ENCODE data around the gene MUC5B.
"Not testable (repeated sequence)": the region's sequence is repeated elsewhere in the genome, so short reads cannot be mapped to it uniquely, and the experiment has no call there.

Gene MUC5B

DNA sequence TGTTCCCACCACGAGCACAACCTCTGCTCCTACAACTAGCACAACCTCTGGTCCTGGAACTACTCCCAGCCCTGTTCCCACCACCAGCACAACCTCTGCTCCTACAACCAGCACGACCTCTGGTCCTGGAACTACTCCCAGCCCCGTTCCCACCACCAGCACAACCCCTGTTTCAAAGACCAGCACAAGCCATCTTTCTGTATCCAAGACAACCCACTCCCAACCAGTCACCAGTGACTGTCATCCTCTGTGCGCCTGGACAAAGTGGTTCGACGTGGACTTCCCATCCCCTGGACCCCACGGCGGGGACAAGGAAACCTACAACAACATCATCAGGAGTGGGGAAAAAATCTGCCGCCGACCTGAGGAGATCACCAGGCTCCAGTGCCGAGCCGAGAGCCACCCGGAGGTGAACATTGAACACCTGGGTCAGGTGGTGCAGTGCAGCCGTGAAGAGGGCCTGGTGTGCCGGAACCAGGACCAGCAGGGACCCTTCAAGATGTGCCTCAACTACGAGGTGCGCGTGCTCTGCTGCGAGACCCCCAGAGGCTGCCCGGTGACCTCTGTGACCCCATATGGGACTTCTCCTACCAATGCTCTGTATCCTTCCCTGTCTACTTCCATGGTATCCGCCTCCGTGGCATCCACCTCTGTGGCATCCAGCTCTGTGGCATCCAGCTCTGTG, 30.9 kb upstream of the MUC5B start:
- not testable (repeated sequence) for DNase-seq

- DNase-seq, result no peak
Measured at GRCh38 chr11:1192741-1193325, 30.0 kb upstream of the MUC5B start.

DNA sequence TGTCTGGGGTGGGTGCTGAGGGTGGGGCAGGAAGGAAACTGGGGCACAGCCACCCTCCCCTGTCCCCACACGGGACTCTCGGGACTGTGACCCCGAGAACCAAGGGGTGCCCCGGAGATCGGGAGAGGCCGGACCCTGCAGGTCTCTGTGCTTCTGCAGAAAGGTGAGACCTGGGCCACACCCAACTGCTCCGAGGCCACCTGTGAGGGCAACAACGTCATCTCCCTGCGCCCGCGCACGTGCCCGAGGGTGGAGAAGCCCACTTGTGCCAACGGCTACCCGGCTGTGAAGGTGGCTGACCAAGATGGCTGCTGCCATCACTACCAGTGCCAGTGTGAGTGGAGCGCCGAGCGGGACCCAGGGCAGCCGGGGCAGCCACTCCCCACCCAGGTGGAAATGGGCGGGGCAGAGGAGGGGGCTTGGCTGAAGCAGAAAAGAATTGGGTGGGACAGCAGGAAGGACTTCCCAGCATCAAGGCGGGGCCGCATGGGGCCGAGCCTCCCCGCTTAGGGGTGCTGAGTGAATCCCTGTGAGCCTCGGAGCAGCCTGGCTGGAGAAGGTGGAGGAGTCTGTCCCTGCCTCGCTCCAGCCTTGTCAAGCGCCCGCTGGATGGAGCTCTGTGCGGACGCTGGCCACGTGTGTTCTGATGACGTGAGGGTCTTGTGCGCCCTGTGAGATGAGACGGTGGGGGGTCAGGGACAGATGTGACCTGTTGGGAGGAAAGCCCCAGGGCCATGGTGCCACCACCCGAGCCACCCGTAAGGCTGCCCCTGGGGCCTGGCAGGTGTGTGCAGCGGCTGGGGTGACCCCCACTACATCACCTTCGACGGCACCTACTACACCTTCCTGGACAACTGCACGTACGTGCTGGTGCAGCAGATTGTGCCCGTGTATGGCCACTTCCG, 29.3 kb upstream of the MUC5B start:
- no peak for DNase-seq

- DNase-seq, result no peak
Measured at GRCh38 chr11:1194231-1194976, 28.5 kb upstream of the MUC5B start.

DNA sequence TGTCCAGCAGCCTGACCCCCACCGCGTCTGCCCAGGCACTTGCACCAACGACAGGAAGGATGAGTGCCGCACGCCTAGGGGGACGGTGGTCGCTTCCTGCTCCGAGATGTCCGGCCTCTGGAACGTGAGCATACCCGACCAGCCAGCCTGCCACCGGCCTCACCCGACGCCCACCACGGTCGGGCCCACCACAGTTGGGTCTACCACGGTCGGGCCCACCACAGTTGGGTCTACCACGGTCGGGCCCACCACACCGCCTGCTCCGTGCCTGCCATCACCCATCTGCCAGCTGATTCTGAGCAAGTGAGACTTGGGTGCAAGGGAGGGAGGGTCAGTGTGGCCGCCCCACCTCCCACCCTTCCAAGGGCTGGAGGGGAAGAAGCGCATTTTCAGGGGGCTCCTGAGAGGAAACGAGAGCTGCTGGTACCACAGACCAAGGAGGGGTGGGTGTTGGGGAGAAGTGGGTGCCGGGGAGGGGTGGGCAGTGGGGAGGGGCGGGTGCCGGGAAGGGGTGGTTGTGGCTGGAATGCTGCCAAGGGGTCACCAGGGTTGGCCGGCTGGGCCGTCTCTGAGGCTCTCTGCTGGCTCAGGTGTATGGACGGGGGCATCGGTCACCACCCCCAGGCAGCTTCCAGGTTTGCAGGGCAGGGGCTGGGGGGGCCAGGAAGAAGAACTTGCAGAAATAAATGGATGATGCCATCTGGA, 27.7 kb upstream of the MUC5B start:
- no peak for DNase-seq

DNA sequence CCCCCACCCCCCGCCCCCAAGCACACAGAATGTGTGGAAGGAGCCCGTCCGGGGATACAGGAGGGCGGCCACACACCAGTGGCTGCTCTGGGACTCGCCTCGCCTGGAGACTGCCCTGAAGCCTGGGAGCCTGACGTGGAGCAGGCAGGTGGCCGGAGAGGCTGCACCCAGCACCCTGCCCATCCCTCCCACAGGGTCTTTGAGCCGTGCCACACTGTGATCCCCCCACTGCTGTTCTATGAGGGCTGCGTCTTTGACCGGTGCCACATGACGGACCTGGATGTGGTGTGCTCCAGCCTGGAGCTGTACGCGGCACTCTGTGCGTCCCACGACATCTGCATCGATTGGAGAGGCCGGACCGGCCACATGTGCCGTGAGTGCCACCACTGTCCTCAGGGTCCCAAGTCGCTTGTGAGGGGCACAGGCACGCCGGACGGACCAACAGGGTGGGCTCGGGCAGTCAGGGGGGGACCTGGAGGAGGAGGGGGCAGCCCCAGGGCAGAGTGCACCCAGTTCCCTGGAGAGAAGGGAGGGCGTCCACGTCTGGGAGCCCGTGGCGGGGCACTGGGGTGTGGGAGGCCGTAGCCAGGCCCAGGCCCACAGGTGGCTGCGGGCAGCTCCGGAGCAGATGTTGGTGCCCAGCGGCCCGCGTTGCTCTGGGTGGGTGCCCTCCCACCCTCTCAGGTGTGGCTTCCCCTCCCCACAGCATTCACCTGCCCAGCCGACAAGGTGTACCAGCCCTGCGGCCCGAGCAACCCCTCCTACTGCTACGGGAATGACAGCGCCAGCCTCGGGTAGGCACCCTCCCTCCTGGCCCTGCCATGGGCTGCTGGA, 27.0 kb upstream of the MUC5B start:
- DNase-seq, result no peak

GRCh38 chr11:1196516-1197391, 26.1 kb upstream of the MUC5B start:
- DNase-seq, result no peak

- DNase-seq, result no peak
Measured at GRCh38 chr11:1197431-1197885, 25.4 kb upstream of the MUC5B start.

GRCh38 chr11:1197886-1198560, 24.8 kb upstream of the MUC5B start:
- no peak for DNase-seq

DNA sequence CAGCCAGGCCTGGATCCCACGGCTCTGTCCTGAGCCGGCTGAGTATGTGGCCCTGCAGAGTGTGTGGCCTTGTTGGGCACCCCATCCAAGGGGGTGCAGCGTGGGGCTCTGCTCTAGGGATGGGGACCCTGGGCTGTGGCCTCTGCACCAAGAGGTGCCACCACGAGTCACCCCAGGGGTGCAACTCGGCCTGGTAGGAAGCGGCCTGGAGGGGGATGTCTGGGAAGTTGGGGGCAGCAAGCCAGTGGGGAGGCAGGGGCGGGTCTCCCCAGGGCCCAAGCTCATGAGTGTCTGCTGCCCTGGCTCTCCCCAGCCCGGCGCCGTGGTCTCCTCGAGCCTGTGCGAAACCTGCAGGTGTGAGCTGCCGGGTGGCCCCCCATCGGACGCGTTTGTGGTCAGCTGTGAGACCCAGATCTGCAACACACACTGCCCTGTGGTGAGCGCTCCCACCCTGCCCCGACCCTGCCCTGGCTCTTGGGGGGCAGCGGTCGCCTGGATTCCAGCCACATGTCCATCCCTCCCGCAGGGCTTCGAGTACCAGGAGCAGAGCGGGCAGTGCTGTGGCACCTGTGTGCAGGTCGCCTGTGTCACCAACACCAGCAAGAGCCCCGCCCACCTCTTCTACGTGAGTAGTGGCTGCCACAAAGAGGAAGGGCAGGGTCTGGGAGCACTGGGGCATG, 24.2 kb upstream of the MUC5B start:
- DNase-seq, result no peak

- no peak for DNase-seq
Measured at GRCh38 chr11:1199241-1199750, 23.6 kb upstream of the MUC5B start.

- DNase-seq, result peak in 1 of 2 experiments; percentile 41
Measured at GRCh38 chr11:1199751-1200610, 22.9 kb upstream of the MUC5B start.

- DNase-seq, result no peak
Measured at GRCh38 chr11:1200611-1201191, 22.2 kb upstream of the MUC5B start.

DNA sequence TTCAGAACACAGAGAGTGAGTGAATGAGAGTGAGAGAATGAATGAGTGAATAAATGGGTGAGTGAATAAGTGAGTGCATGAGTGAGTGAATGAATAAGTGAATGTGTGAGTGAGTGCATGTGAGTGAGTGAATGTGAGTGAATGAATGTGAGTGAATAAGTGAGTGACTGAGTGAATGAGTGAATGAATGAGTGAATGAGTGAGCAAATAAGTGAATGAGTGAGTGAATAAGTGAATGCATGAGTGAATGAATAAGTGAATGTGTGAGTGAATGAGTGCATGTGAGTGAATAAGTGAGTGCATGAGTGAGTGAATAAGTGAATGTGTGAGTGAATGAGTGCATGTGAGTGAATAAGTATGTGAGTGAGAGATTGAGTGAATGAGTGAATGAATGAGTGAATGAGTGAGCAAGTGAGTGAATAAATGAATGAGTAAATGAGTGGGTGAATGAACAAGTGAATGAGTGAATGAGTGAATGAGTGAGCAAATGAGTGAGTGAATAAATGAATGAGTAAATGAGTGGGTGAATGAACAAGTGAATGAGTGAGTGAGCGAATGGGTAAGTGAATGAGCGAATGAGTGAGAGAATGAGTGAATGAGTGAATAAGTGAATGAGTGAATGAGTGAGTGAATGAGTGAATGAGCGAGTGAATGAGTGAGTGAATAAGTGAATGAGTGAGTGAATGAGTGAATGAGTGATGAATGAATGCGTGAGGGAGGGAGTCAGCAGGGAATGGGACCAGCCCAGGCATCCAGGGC, 21.3 kb upstream of the MUC5B start:
- no peak for DNase-seq

DNA sequence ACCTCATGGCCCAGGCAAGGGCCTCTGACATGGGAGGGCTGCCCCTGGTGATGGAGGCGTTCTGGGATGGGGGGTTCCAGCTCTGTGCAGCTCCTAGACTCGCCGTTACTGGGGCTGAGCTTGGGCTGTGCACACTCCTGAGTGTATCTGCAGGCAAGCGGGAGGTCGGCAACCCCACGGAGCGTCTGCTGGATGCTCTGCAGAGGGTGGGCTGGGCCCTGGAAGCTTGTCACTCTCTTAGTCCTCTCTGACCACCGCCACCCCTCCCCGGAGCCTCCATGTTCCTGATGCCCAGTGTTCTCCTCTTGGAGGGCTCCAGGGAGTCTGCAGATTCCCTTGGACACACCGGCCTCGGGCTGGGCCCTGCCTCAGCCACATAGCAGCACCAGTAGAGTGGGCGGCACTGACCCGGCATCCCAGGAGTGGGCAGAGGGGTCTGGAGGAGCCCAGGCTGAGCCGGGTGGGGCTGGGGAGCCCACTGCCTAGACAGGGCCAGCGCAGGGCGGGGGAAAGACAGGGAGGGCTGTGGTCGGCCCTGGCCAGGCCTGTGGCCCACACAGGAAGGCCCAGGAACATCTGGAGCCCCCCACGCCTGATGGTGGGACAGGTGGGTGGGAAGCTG, 20.6 kb upstream of the MUC5B start:
- no peak for DNase-seq
